ENCODE results near the gene LBP. TPM values are rescaled to one million over a fixed set of nuclear protein-coding genes. Genes with fewer than 3 reads are reported as not detected.

LBP gene
- total and polyA plus RNA-seq, 2 experiments from 2014 or later: 0.10 to 0.19 TPM

GRCh38 chr20:38350879-38351775 lies 4.8 kb downstream of the LBP start (continued):
- TF ChIP-seq ETS1 (IDR thresholded peaks at IDR 0.05): no peak
- no peak for TF ChIP-seq EZH2 (IDR thresholded peaks at IDR 0.05; ENCODE audit: low read depth, unreplicated experiment)
- TF ChIP-seq, protein P1, sequence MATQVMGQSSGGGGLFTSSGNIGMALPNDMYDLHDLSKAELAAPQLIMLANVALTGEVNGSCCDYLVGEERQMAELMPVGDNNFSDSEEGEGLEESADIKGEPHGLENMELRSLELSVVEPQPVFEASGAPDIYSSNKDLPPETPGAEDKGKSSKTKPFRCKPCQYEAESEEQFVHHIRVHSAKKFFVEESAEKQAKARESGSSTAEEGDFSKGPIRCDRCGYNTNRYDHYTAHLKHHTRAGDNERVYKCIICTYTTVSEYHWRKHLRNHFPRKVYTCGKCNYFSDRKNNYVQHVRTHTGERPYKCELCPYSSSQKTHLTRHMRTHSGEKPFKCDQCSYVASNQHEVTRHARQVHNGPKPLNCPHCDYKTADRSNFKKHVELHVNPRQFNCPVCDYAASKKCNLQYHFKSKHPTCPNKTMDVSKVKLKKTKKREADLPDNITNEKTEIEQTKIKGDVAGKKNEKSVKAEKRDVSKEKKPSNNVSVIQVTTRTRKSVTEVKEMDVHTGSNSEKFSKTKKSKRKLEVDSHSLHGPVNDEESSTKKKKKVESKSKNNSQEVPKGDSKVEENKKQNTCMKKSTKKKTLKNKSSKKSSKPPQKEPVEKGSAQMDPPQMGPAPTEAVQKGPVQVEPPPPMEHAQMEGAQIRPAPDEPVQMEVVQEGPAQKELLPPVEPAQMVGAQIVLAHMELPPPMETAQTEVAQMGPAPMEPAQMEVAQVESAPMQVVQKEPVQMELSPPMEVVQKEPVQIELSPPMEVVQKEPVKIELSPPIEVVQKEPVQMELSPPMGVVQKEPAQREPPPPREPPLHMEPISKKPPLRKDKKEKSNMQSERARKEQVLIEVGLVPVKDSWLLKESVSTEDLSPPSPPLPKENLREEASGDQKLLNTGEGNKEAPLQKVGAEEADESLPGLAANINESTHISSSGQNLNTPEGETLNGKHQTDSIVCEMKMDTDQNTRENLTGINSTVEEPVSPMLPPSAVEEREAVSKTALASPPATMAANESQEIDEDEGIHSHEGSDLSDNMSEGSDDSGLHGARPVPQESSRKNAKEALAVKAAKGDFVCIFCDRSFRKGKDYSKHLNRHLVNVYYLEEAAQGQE (IDR thresholded peaks at IDR 0.05; ENCODE audit: unreplicated experiment): no peak
- no peak for TF ChIP-seq STAT1 (IDR thresholded peaks at IDR 0.05; ENCODE audit: unreplicated experiment)
- TF ChIP-seq NANOG (IDR thresholded peaks at IDR 0.05; ENCODE audit: borderline replicate concordance): no peak
- TF ChIP-seq EZH2phosphoT487 (IDR thresholded peaks at IDR 0.05; ENCODE audit: unreplicated experiment): no peak
- TF ChIP-seq, protein P2, sequence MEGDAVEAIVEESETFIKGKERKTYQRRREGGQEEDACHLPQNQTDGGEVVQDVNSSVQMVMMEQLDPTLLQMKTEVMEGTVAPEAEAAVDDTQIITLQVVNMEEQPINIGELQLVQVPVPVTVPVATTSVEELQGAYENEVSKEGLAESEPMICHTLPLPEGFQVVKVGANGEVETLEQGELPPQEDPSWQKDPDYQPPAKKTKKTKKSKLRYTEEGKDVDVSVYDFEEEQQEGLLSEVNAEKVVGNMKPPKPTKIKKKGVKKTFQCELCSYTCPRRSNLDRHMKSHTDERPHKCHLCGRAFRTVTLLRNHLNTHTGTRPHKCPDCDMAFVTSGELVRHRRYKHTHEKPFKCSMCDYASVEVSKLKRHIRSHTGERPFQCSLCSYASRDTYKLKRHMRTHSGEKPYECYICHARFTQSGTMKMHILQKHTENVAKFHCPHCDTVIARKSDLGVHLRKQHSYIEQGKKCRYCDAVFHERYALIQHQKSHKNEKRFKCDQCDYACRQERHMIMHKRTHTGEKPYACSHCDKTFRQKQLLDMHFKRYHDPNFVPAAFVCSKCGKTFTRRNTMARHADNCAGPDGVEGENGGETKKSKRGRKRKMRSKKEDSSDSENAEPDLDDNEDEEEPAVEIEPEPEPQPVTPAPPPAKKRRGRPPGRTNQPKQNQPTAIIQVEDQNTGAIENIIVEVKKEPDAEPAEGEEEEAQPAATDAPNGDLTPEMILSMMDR (conservative IDR thresholded peaks at IDR 0.05; ENCODE audit: low read depth in 2 of 2): no peak
- no peak for TF ChIP-seq ZNF114 (CRISPR knock-in tag; IDR thresholded peaks at IDR 0.05)

DNA sequence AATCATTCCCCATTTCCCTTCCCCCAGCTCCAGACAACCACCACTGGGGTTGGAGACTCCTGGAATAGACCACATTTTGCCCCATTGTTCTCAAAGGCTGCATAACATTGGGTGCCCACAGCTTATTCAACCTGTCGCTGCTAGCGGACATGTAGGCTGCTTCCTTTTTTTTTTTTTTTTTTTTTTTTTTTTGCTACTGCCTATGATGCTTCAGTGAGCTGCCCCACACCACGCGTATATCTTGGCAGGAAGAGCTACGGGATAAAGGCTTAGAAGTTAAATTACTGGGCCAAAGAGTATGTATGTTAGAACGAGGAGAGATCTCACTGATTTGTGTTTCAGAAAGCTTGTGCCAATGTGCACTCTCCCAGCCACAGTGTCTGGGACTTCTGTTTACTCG lies 7.0 kb downstream of the LBP start:
- peak; percentile 60 for ATAC-seq
- TF ChIP-seq NANOG (IDR thresholded peaks at IDR 0.05; ENCODE audit: borderline replicate concordance) (no peak), POLR2AphosphoS5 (IDR thresholded peaks at IDR 0.05; ENCODE audit: low read depth) (no peak), EZH2 (IDR thresholded peaks at IDR 0.05; ENCODE audit: low read depth, unreplicated experiment) (no peak), ZNF331 (CRISPR knock-in tag; IDR thresholded peaks at IDR 0.05; ENCODE audit: low read depth) (no peak), STAT1 (IDR thresholded peaks at IDR 0.05; ENCODE audit: unreplicated experiment) (no peak), EZH2phosphoT487 (IDR thresholded peaks at IDR 0.05; ENCODE audit: unreplicated experiment) (no peak), JUNB (IDR thresholded peaks at IDR 0.05; ENCODE audit: unreplicated experiment) (no peak), ZNF114 (CRISPR knock-in tag; IDR thresholded peaks at IDR 0.05) (no peak), ETS1 (IDR thresholded peaks at IDR 0.05) (no peak), CREB1 (CRISPR knock-in tag; IDR thresholded peaks at IDR 0.05; ENCODE audit: low read depth) (no peak)
- TF ChIP-seq, protein P1 (IDR thresholded peaks at IDR 0.05; ENCODE audit: unreplicated experiment): no peak

More for the DNA sequence above, 7.0 kb downstream of the LBP start:
- H3K27me3 ChIP-seq (ENCODE audit: insufficient read depth): no peaks in the 10 kb centered on the region
- peak; percentile 52 for DNase-seq (ENCODE audit: low spot score)
- no peaks in the 10 kb centered on the region for H3K9me2 ChIP-seq (ENCODE audit: insufficient read depth)
- Mint-ChIP-seq H3K36me3 (ENCODE audit: low read depth) (no peaks in the 10 kb centered on the region), H3K4me1 (peaks cover 36% of the 10 kb centered on the region), H3K27me3 (ENCODE audit: insufficient read depth, low read depth, poor library complexity) (peaks cover 17% of the 10 kb centered on the region), H3K9me3 (peaks cover 2% of the 10 kb centered on the region; the same call in 2 of the 3 replicates), H3K27ac (0 out of 2 replicates have a peak overlapping the region, but pooled peaks have one; percentile 28), H3K4me3 (no peak overlapping the region)
- H3F3A ChIP-seq (replicated peaks; ENCODE audit: low read depth): 0 out of 2 replicates have a peak, but pooled peaks cover 5% of the 10 kb centered on the region
- no peak overlapping the region for H3K4me3 ChIP-seq
- H3K79me2 ChIP-seq (replicated peaks; ENCODE audit: insufficient read depth): no peaks in the 10 kb centered on the region
- no peak overlapping the region; the same call in 1 of the 2 replicates for H2AFZ ChIP-seq
- H3K27ac ChIP-seq (ENCODE audit: low read depth): no peak overlapping the region
- H4K20me1 ChIP-seq (replicated peaks; ENCODE audit: insufficient read depth): no peaks in the 10 kb centered on the region
- H3K36me3 ChIP-seq (ENCODE audit: insufficient read depth): no peaks in the 10 kb centered on the region
- peaks cover 28% of the 10 kb centered on the region for H3K4me1 ChIP-seq (ENCODE audit: insufficient read depth)
- H3K4me2 ChIP-seq: peak overlapping the region; percentile 41

All from GM23338 (cell line).